Cardiac fibroblast (primary cell): ENCODE measurements around the gene DCUN1D2.
A peak's percentile ranks its signal among the peaks of the same experiment; 100 is the strongest.

Experiments used
- DNase-seq, 2 donors: peaks; one replicate each; pipeline versions ENCODE4 v3.0.0 to v3.0.0-alpha.2; 2010; ENCODE audit warnings: low read depth in 2 of 2
- H3K4me3 ChIP-seq, 2 donors: replicated peaks in 1 of 2; 1 replicate in 1 of 2; 2 replicates in 1 of 2; pipeline ENCODE4 v1.5.1; 2011; ENCODE audit warnings: low read depth in 2 of 2, low read length in 2 of 2, mild to moderate bottlenecking in 2 of 2, moderate library complexity in 1 of 2
- TF ChIP-seq, protein P1 (sequence below): IDR thresholded peaks from one replicate; pipeline ENCODE4 v1.5.1; 2011; ENCODE audit warnings: low read depth, mild to moderate bottlenecking, low read length, inconsistent platforms

DCUN1D2 gene

DNA sequence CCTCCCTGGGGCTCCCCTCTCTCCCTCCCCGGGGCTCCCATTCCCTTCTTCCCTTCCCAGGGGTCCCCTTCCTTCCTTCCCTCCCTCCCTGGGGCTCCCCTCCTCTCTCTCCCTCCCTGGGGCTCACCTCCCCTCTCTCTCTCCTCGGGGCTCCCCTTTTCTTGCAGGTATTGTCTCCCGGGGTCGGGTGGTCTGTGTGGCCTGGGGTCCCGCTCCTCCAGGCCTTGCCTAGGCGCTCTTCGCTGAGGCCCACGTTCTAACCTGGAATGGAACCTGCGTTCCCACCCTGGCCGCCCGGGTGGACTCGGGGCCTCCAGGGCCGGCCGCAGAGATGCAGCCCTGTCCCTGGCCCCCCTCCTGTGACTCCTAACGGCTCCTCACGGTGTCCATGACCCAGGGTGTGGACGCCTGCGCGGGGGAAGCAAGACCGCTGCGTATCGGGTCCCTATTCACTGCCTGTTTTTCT is 940 bp upstream of the DCUN1D2 start:
- peak overlapping the region; percentile 63 to 85 for H3K4me3 ChIP-seq
- DNase-seq = peak; percentile 36 to 37
- TF ChIP-seq, protein P1, sequence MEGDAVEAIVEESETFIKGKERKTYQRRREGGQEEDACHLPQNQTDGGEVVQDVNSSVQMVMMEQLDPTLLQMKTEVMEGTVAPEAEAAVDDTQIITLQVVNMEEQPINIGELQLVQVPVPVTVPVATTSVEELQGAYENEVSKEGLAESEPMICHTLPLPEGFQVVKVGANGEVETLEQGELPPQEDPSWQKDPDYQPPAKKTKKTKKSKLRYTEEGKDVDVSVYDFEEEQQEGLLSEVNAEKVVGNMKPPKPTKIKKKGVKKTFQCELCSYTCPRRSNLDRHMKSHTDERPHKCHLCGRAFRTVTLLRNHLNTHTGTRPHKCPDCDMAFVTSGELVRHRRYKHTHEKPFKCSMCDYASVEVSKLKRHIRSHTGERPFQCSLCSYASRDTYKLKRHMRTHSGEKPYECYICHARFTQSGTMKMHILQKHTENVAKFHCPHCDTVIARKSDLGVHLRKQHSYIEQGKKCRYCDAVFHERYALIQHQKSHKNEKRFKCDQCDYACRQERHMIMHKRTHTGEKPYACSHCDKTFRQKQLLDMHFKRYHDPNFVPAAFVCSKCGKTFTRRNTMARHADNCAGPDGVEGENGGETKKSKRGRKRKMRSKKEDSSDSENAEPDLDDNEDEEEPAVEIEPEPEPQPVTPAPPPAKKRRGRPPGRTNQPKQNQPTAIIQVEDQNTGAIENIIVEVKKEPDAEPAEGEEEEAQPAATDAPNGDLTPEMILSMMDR = no peak

DNA sequence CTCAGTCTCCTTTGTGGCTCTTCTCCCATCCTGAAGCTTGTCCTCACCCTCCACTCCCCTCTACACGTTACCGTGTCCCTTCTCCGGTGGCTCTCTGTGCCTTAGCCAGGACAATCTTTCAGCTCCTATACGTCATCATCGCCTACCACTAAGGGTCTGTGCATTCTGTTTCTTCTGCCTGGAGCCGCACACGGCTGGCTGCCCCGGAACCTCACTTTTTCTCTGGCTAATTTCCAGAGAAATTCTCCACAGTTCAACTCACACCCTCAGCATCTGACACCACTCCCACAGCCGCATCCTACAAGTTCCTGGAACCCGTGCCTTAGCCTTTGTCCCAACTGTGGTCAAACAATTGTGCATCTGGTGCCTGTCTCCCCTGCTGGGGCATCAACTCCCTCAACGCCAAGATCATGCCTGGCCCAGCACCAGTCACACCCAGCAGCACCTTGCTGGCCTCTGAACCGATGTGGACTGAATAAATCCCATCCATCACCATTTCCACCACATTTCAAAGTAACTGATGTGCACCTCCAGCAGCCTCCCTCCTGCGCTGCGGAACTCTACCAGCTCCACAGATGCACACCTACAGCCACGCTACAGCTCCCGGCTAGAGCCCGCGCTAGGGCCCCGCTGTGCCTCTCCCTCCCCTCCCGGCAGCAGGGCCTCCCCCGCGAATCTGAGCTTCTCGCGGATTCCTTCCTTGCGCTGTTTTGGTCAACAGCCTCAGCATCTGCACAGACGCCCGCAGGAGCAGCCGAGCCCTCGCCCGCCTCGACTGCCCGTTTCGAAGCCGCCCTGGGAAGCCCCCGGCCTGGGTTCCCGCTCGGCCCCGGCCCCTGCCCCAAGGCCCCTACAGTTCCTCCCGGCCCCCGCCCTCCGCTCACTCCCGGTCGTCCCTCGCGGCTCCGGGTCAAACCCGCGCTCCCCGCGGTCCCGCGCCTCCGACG is 689 bp downstream of the DCUN1D2 start:
- peak; percentile 48 to 53 for DNase-seq
- TF ChIP-seq, protein P1 = no peak
- peak overlapping the region; percentile 63 to 72 for H3K4me3 ChIP-seq

DNA sequence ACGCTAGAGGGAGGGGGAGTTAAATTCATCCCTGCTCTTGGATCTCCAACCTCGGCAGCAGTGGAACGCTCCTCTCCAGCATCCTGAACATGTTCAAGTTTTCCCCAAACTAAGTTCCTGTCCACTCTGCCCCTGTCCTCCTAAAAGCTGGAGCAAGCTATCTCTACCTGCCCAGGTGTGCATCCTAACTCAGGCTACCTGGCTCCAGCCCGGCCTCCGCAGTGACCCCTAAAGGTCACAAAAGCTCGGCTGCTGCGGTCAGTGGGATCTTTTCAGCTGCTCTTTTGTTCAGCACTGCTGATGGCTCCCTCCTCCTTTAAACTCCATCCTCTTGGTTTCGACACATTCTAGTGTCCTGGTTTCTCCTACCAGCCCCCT is 1.4 kb downstream of the DCUN1D2 start:
- H3K4me3 ChIP-seq = peak overlapping the region; percentile 63 to 72
- DNase-seq = no peak
- TF ChIP-seq, protein P1 = no peak

DNA sequence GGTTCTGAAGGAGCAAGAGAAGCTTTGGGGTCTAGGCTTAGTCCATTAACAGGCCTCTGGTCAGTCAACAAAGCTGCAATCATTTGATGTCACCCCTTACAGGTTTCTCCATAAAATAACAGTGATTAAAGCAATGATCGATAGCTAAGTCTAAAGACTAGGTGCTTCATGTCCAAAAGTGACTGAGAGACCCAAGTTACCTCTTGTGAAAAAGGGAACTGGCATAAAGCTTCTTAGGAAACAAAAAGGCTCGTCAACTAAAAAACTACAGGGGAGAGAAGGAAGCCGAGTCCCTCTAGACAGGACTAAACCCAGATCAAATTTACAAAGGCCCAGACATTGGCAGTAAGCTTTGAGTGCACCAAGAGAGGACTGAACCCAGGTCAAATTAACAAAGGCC is 2.2 kb downstream of the DCUN1D2 start:
- no peak overlapping the region for H3K4me3 ChIP-seq
- TF ChIP-seq, protein P1 = no peak
- DNase-seq = no peak

DNA sequence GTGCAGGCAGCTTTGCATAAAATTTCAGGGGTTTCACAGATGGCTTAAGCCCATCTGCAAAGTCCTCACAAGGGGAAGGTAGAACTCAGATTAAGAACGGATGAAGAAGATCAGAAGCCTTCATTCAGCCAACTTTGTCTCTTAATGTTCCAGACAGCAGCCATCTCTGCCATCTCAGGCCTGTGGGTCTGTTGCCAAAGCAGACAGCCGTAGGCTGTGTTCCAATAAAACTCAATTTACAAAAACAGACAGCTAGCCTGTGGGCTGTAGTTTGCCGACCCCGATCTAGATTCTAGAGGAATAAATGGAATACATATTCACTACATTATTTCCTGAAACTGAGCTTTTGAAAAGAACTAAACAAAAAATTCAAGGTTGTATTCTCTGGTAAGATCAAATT is 3.8 kb downstream of the DCUN1D2 start:
- TF ChIP-seq, protein P1 = no peak
- H3K4me3 ChIP-seq = no peak overlapping the region
- DNase-seq = no peak

DNA sequence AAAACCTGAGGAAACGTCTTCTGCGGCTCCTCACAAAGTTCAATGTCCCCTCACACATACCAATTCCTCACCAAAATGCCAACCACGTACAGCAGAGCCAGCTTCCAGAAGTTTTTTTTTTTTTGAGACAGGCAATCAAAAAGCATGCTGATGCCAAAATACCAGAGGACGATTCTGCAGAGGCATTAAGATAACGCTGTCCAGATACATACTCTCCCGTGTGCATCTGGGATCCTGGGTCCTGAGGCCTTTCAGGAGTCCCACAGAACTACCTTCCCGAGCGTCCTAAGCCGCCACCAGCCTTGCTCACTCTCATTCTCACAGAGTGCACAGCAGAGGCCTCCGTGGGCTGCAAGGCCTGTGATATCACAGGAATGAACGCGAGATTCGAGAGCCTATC is 5.0 kb downstream of the DCUN1D2 start:
- no peak for DNase-seq
- no peak overlapping the region for H3K4me3 ChIP-seq
- TF ChIP-seq, protein P1 = no peak
